Osteoblast (primary cell): ENCODE data around the gene IL4I1. TPM values are rescaled to one million over a fixed set of nuclear protein-coding genes. Genes with fewer than 3 reads are reported as not detected.
A peak's percentile ranks its signal among the peaks of the same experiment; 100 is the strongest.

Source experiments
- DNase-seq: peaks from one replicate; pipeline ENCODE4 v3.0.0; 2011; ENCODE audit warnings: low spot score, mixed read lengths; ENCODE audit not compliant: insufficient read length; ENCODE audit errors: missing footprints
- H2AFZ ChIP-seq: 2 replicates; pipeline ENCODE4 v1.6.0; 2011; ENCODE audit warnings: mild to moderate bottlenecking, low read length
- H3K27ac ChIP-seq: 2 replicates; pipeline ENCODE4 v1.5.1; 2011; ENCODE audit warnings: mild to moderate bottlenecking, low read depth, low read length, moderate library complexity
- H3K27me3 ChIP-seq: 2 replicates; pipeline ENCODE4 v1.6.0; 2012; ENCODE audit warnings: mild to moderate bottlenecking, control low read depth, inconsistent platforms, low read length, moderate library complexity; ENCODE audit not compliant: insufficient read depth
- H3K36me3 ChIP-seq: 2 replicates; pipeline ENCODE4 v1.5.1; 2011; ENCODE audit warnings: mild to moderate bottlenecking, low read length, control low read depth, moderate library complexity; ENCODE audit not compliant: insufficient read depth
- H3K4me1 ChIP-seq: 2 replicates; pipeline ENCODE4 v1.5.1; 2011; ENCODE audit warnings: mild to moderate bottlenecking, low read length, control low read depth, moderate library complexity; ENCODE audit not compliant: insufficient read depth
- H3K4me2 ChIP-seq: 2 replicates; pipeline ENCODE4 v1.6.0; 2011; ENCODE audit warnings: mild to moderate bottlenecking, low read length; ENCODE audit not compliant: insufficient read depth
- H3K4me3 ChIP-seq: fragments of 200-600 bp; sonication (generic); 3 replicates; pipeline ENCODE4 v1.5.1; 2012; ENCODE audit warnings: mild to moderate bottlenecking, low read length, inconsistent platforms; ENCODE audit not compliant: insufficient read depth
- H3K79me2 ChIP-seq: 2 replicates; pipeline ENCODE4 v1.6.0; 2012; ENCODE audit warnings: mild to moderate bottlenecking, low read length, control low read depth, inconsistent platforms; ENCODE audit not compliant: insufficient read depth
- H3K9me3 ChIP-seq: 2 replicates; pipeline ENCODE4 v1.5.1; 2011; ENCODE audit warnings: low read depth, low read length, control low read depth
- H4K20me1 ChIP-seq: 2 replicates; pipeline ENCODE4 v1.6.0; 2012; ENCODE audit warnings: mild to moderate bottlenecking, low read length, control low read depth; ENCODE audit not compliant: insufficient read depth
- CTCF ChIP-seq: IDR thresholded peaks from 2 replicates; pipeline ENCODE4 v1.5.1; 2011; ENCODE audit warnings: mild to moderate bottlenecking, low read depth, low read length, moderate library complexity; ENCODE audit errors: extremely low read depth
- total RNA-seq: library from RNA; depleted of rRNA; stranded (reverse); fragments of >200 nt; gene quantifications from 2 replicates; pipeline ENCODE4 v1.2.3, GENCODE V29; 2012

The IL4I1 gene
- total RNA-seq, 1 donor: 1.4 TPM

GRCh38 chr19:49870309-49870901, 26.3 kb downstream of the IL4I1 start:
- Histone ChIP-seq H3K9me3 (no peaks in the 10 kb centered on the region), H4K20me1 (peaks cover 7% of the 10 kb centered on the region), H2AFZ (peak overlapping the region; percentile 50), H3K27ac (peak overlapping the region; percentile 59), H3K27me3 (no peaks in the 10 kb centered on the region), H3K4me3 (peak overlapping the region; percentile 74), H3K4me2 (peak overlapping the region; percentile 87), H3K79me2 (peaks cover 60% of the 10 kb centered on the region), H3K36me3 (peaks cover 13% of the 10 kb centered on the region), H3K4me1 (peaks cover 39% of the 10 kb centered on the region)
- TF ChIP-seq CTCF: no peak
- DNase-seq: no peak

GRCh38 chr19:49869484-49870308, 27.0 kb downstream of the IL4I1 start:
- peaks cover 18% of the 10 kb centered on the region for H3K36me3 ChIP-seq
- no peaks in the 10 kb centered on the region for H3K9me3 ChIP-seq
- H2AFZ ChIP-seq: peak overlapping the region; percentile 50
- peaks cover 12% of the 10 kb centered on the region for H4K20me1 ChIP-seq
- DNase-seq: peak; percentile 100
- no peak for TF ChIP-seq CTCF
- peak overlapping the region; percentile 94 for H3K4me2 ChIP-seq
- no peaks in the 10 kb centered on the region for H3K27me3 ChIP-seq
- peak overlapping the region; percentile 69 for H3K27ac ChIP-seq
- H3K4me3 ChIP-seq: peak overlapping the region; percentile 74
- peaks cover 60% of the 10 kb centered on the region for H3K79me2 ChIP-seq
- H3K4me1 ChIP-seq: peaks cover 33% of the 10 kb centered on the region

GRCh38 chr19:49869009-49869483, 27.6 kb downstream of the IL4I1 start:
- Histone ChIP-seq H4K20me1 (peaks cover 19% of the 10 kb centered on the region), H3K27ac (peak overlapping the region; percentile 69), H3K27me3 (no peaks in the 10 kb centered on the region), H3K4me2 (peak overlapping the region; percentile 94), H3K36me3 (peaks cover 24% of the 10 kb centered on the region), H2AFZ (peak overlapping the region; percentile 84), H3K4me1 (peaks cover 33% of the 10 kb centered on the region), H3K79me2 (peaks cover 60% of the 10 kb centered on the region), H3K9me3 (no peaks in the 10 kb centered on the region), H3K4me3 (peak overlapping the region; percentile 74)
- no peak for DNase-seq
- TF ChIP-seq CTCF: no peak
